ENCODE data around the gene SLC1A4. TPM values are rescaled to one million over a fixed set of nuclear protein-coding genes. Genes with fewer than 3 reads are reported as not detected.

The SLC1A4 gene
- total and polyA plus RNA-seq, 8 donors, result 1.3 to 30.1 (median 6.4) TPM

GRCh38 chr2:64980183-64980582 lies 9.0 kb upstream of the SLC1A4 start:
- Histone ChIP-seq H3K4me1 (peaks cover 0 to 6% (median 2%) of the 10 kb centered on the region in 4 donors), H3K4me3 (no peak overlapping the region), H3K9me3 (no peaks in the 10 kb centered on the region), H3K27me3 (no peaks in the 10 kb centered on the region), H3K36me3 (no peaks in the 10 kb centered on the region), H3K27ac (no peak overlapping the region)
- 30 to 36% (median 31%) methylated on average over 1 of the region's 1 CpG for WGBS, 5 donors
- no peak for TF ChIP-seq POLR2A (IDR thresholded peaks at IDR 0.05)
- TF ChIP-seq POLR2AphosphoS5 (IDR thresholded peaks at IDR 0.05), result no peak
- DNase-seq, result no peak
- intact Hi-C loops (cut with DNase I; ENCODE audit: low total_unique reads), result no loop called here

GRCh38 chr2:64982311-64982857 lies 6.8 kb upstream of the SLC1A4 start:
- Histone ChIP-seq H3K9me3 (no peaks in the 10 kb centered on the region), H3K27ac (no peak overlapping the region), H3K4me1 (peaks cover 0 to 13% (median 4%) of the 10 kb centered on the region in 4 donors), H3K27me3 (no peaks in the 10 kb centered on the region), H3K4me3 (no peak overlapping the region), H3K36me3 (no peaks in the 10 kb centered on the region)
- intact Hi-C loops (cut with DNase I; ENCODE audit: low total_unique reads), result no loop called here
- DNase-seq, result no peak
- TF ChIP-seq, protein P1, sequence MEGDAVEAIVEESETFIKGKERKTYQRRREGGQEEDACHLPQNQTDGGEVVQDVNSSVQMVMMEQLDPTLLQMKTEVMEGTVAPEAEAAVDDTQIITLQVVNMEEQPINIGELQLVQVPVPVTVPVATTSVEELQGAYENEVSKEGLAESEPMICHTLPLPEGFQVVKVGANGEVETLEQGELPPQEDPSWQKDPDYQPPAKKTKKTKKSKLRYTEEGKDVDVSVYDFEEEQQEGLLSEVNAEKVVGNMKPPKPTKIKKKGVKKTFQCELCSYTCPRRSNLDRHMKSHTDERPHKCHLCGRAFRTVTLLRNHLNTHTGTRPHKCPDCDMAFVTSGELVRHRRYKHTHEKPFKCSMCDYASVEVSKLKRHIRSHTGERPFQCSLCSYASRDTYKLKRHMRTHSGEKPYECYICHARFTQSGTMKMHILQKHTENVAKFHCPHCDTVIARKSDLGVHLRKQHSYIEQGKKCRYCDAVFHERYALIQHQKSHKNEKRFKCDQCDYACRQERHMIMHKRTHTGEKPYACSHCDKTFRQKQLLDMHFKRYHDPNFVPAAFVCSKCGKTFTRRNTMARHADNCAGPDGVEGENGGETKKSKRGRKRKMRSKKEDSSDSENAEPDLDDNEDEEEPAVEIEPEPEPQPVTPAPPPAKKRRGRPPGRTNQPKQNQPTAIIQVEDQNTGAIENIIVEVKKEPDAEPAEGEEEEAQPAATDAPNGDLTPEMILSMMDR (IDR thresholded peaks at IDR 0.05), result no peak
- TF ChIP-seq POLR2AphosphoS5 (IDR thresholded peaks at IDR 0.05) (no peak), EP300 (IDR thresholded peaks at IDR 0.05) (no peak), POLR2A (IDR thresholded peaks at IDR 0.05) (no peak)
- 33 to 68% (median 46%) methylated on average over 2 of the region's 2 CpGs for WGBS, 5 donors

GRCh38 chr2:64982932-64983331 lies 6.3 kb upstream of the SLC1A4 start:
- Histone ChIP-seq H3K36me3 (no peaks in the 10 kb centered on the region), H3K9me3 (no peaks in the 10 kb centered on the region), H3K27ac (no peak overlapping the region), H3K27me3 (no peaks in the 10 kb centered on the region), H3K4me3 (no peak overlapping the region), H3K4me1 (peaks cover 4 to 18% (median 9%) of the 10 kb centered on the region in 4 donors)
- TF ChIP-seq, protein P1 (IDR thresholded peaks at IDR 0.05), result no peak
- TF ChIP-seq POLR2A (IDR thresholded peaks at IDR 0.05) (no peak), EP300 (IDR thresholded peaks at IDR 0.05) (no peak), POLR2AphosphoS5 (IDR thresholded peaks at IDR 0.05) (no peak)
- intact Hi-C loops (cut with DNase I; ENCODE audit: low total_unique reads), result no loop called here
- DNase-seq, result no peak
- WGBS, 5 donors, result 33 to 60% (median 47%) methylated on average over 2 of the region's 2 CpGs

GRCh38 chr2:64985447-64985846 lies 3.8 kb upstream of the SLC1A4 start:
- 89 to 93% (median 91%) methylated on average over 7 of the region's 7 CpGs for WGBS, 5 donors
- H3K4me3 ChIP-seq, result no peak overlapping the region
- no peaks in the 10 kb centered on the region for H3K9me3 ChIP-seq
- TF ChIP-seq POLR2AphosphoS5 (IDR thresholded peaks at IDR 0.05), result no peak
- no peak for TF ChIP-seq EP300 (IDR thresholded peaks at IDR 0.05)
- TF ChIP-seq, protein P1 (IDR thresholded peaks at IDR 0.05), result no peak
- TF ChIP-seq POLR2A (IDR thresholded peaks at IDR 0.05), result no peak
- DNase-seq, result no peak
- no peaks in the 10 kb centered on the region for H3K36me3 ChIP-seq
- intact Hi-C loops (cut with DNase I; ENCODE audit: low total_unique reads), result no loop called here
- peaks cover 15 to 27% (median 22%) of the 10 kb centered on the region in 4 donors for H3K4me1 ChIP-seq
- no peaks in the 10 kb centered on the region for H3K27me3 ChIP-seq
- no peak overlapping the region for H3K27ac ChIP-seq
